Measurements from ENCODE around the gene RAPGEF2.

- TF ChIP-seq PRDM2 (tag by site-specific recombination; IDR thresholded peaks at IDR 0.05; ENCODE audit: borderline replicate concordance) = no peak
- TF ChIP-seq BCL11A (tag by site-specific recombination; IDR thresholded peaks at IDR 0.05; ENCODE audit: low read depth) = no peak
- TF ChIP-seq, protein P1, sequence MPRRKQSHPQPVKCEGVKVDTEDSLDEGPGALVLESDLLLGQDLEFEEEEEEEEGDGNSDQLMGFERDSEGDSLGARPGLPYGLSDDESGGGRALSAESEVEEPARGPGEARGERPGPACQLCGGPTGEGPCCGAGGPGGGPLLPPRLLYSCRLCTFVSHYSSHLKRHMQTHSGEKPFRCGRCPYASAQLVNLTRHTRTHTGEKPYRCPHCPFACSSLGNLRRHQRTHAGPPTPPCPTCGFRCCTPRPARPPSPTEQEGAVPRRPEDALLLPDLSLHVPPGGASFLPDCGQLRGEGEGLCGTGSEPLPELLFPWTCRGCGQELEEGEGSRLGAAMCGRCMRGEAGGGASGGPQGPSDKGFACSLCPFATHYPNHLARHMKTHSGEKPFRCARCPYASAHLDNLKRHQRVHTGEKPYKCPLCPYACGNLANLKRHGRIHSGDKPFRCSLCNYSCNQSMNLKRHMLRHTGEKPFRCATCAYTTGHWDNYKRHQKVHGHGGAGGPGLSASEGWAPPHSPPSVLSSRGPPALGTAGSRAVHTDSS (tag by site-specific recombination; IDR thresholded peaks at IDR 0.05) = no peak
- TF ChIP-seq ZNF302 (tag by site-specific recombination; IDR thresholded peaks at IDR 0.05; ENCODE audit: low read depth) = no peak
- TF ChIP-seq, protein P2, sequence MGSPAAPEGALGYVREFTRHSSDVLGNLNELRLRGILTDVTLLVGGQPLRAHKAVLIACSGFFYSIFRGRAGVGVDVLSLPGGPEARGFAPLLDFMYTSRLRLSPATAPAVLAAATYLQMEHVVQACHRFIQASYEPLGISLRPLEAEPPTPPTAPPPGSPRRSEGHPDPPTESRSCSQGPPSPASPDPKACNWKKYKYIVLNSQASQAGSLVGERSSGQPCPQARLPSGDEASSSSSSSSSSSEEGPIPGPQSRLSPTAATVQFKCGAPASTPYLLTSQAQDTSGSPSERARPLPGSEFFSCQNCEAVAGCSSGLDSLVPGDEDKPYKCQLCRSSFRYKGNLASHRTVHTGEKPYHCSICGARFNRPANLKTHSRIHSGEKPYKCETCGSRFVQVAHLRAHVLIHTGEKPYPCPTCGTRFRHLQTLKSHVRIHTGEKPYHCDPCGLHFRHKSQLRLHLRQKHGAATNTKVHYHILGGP (tag by site-specific recombination; IDR thresholded peaks at IDR 0.05) = no peak
- TF ChIP-seq, protein P3, sequence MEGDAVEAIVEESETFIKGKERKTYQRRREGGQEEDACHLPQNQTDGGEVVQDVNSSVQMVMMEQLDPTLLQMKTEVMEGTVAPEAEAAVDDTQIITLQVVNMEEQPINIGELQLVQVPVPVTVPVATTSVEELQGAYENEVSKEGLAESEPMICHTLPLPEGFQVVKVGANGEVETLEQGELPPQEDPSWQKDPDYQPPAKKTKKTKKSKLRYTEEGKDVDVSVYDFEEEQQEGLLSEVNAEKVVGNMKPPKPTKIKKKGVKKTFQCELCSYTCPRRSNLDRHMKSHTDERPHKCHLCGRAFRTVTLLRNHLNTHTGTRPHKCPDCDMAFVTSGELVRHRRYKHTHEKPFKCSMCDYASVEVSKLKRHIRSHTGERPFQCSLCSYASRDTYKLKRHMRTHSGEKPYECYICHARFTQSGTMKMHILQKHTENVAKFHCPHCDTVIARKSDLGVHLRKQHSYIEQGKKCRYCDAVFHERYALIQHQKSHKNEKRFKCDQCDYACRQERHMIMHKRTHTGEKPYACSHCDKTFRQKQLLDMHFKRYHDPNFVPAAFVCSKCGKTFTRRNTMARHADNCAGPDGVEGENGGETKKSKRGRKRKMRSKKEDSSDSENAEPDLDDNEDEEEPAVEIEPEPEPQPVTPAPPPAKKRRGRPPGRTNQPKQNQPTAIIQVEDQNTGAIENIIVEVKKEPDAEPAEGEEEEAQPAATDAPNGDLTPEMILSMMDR (tag by site-specific recombination; IDR thresholded peaks at IDR 0.05) = no peak
Observed at GRCh38 chr4:159121371-159121770, 18.5 kb downstream of the RAPGEF2 start.

All from HEK293 (cell line).